IMR-90 (cell line): ENCODE results near the gene PTCH1.

ENCODE experiments used
- BHLHE40 ChIP-seq: fragments of 150-350 bp; IDR thresholded peaks from 2 replicates; pipeline ENCODE4 v1.6.1; 2016; ENCODE audit warnings: mild to moderate bottlenecking, low read depth, low read length
- CEBPB ChIP-seq: IDR thresholded peaks from 2 replicates; pipeline ENCODE4 v1.6.1; 2012; ENCODE audit warnings: low read depth, low read length, improper control_type of control experiment
- MXI1 ChIP-seq: IDR thresholded peaks from 2 replicates; pipeline ENCODE4 v1.6.1; 2012; ENCODE audit warnings: low read depth, mild to moderate bottlenecking, low read length, moderate library complexity, borderline replicate concordance
- RCOR1 ChIP-seq: IDR thresholded peaks from 2 replicates; pipeline ENCODE4 v1.6.1; 2012; ENCODE audit warnings: mild to moderate bottlenecking, low read length, improper control_type of control experiment; ENCODE audit not compliant: insufficient replicate concordance
- SMC3 ChIP-seq: fragments of 150-350 bp; IDR thresholded peaks from 2 replicates; pipeline ENCODE4 v1.6.1; 2016; ENCODE audit warnings: low read depth, mild to moderate bottlenecking, antibody characterized with exemption, low read length, moderate library complexity
- TF ChIP-seq, protein P1 (sequence below): conservative IDR thresholded peaks from 2 replicates; pipeline ENCODE4 v1.5.1; 2012; ENCODE audit warnings: mild to moderate bottlenecking, low read depth, low read length, improper control_type of control experiment
- TF ChIP-seq, protein P2 (sequence below): fragments of 150-350 bp; IDR thresholded peaks from 2 replicates; pipeline ENCODE4 v1.6.1; 2017; ENCODE audit warnings: mild to moderate bottlenecking, antibody characterized with exemption, low read length, low read depth

DNA sequence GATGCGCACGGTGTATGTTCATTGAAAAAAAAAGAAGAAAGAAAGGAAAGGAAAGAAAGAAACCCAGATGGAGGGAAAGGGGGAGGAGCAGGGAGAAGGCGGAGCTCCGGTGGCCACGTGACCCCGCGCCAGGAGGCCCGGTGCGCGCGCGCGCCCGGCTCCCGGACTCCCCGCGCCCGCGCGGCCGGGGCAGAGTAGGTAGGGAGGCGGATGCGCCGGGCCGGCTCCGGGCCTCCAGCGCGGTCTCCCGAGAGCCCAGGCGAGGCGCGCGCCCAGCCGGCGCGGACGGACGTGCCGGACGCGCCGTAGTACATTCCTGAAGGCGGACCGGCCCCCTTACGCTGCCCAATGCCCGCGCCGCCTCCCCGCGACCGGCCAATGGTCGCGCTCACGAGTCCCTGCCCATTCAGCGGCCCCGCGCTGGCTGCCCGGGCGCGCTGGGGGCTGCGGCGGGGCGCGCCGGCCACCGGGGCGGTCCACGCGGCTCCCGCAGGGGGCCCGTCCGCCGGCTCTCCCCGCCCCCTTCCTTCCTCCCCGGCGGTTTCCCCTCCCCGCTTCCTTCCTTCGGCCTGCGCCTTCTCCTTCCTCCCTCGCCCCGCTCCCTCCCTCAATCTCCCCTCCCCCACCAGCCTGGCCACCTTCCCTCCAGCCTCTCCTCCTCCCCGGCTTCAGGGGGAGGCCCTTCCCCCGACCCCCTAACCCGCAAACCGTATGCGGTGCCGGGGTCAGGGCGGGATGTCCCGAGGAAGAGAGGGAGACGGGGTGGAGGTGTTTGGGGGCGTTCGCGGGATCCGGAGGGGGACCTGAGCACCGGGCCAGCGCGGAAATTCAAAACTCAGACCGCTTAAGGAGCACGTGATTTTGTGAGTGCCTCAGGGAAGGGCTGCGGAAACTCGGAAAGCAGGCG lies 5.8 kb downstream of the PTCH1 start:
- TF ChIP-seq, protein P1, sequence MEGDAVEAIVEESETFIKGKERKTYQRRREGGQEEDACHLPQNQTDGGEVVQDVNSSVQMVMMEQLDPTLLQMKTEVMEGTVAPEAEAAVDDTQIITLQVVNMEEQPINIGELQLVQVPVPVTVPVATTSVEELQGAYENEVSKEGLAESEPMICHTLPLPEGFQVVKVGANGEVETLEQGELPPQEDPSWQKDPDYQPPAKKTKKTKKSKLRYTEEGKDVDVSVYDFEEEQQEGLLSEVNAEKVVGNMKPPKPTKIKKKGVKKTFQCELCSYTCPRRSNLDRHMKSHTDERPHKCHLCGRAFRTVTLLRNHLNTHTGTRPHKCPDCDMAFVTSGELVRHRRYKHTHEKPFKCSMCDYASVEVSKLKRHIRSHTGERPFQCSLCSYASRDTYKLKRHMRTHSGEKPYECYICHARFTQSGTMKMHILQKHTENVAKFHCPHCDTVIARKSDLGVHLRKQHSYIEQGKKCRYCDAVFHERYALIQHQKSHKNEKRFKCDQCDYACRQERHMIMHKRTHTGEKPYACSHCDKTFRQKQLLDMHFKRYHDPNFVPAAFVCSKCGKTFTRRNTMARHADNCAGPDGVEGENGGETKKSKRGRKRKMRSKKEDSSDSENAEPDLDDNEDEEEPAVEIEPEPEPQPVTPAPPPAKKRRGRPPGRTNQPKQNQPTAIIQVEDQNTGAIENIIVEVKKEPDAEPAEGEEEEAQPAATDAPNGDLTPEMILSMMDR = no peak
- TF ChIP-seq CEBPB (no peak), MXI1 (peak; percentile 98), RCOR1 (no peak), BHLHE40 (peak; percentile 82), SMC3 (no peak)
- TF ChIP-seq, protein P2, sequence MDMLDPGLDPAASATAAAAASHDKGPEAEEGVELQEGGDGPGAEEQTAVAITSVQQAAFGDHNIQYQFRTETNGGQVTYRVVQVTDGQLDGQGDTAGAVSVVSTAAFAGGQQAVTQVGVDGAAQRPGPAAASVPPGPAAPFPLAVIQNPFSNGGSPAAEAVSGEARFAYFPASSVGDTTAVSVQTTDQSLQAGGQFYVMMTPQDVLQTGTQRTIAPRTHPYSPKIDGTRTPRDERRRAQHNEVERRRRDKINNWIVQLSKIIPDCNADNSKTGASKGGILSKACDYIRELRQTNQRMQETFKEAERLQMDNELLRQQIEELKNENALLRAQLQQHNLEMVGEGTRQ = peak; percentile 98
